Measurements from ENCODE around the gene CC2D2A. TPM values are rescaled to one million over a fixed set of nuclear protein-coding genes. Genes with fewer than 3 reads are reported as not detected.

Gene CC2D2A
- total and polyA plus RNA-seq, 4 donors: 9.2 to 63.7 (median 24.8) TPM

- Histone ChIP-seq H3K4me1 (ENCODE audit: control insufficient read depth in 5 of 5, insufficient read depth in 5 of 5, low read length in 5 of 5) (no peaks in the 10 kb centered on the region), H3K36me3 (ENCODE audit: control insufficient read depth in 4 of 4, insufficient read depth in 4 of 4, low read length in 4 of 4) (peaks cover 0 to 36% (median 16%) of the 10 kb centered on the region in 4 donors), H3K4me3 (no peak overlapping the region), H3K9me3 (ENCODE audit: control insufficient read depth in 4 of 4, insufficient read depth in 3 of 4, low read length in 3 of 4) (no peaks in the 10 kb centered on the region), H3K9ac (ENCODE audit: insufficient read depth in 1 of 2, low read length in 2 of 2) (no peak overlapping the region), H3K27me3 (ENCODE audit: control insufficient read depth in 3 of 3, insufficient read depth in 3 of 3, low read length in 2 of 3) (no peaks in the 10 kb centered on the region), H3K27ac (ENCODE audit: low read depth in 1 of 2, low read length in 1 of 2) (no peak overlapping the region)
- ATAC-seq (ENCODE audit: insufficient read depth, low FRiP score) (no peak), DNase-seq (no peak)
- WGBS, 2 donors: 73 to 75% methylated on average over 7 of the region's 7 CpGs
- no peak for TF ChIP-seq CTCF (IDR thresholded peaks at IDR 0.05; ENCODE audit: control extremely low read depth, extremely low read depth)
Observed at GRCh38 chr4:15536552-15537499, 67.1 kb downstream of the CC2D2A start.

GRCh38 chr4:15541941-15542340, 72.3 kb downstream of the CC2D2A start:
- no peak overlapping the region for H3K27ac ChIP-seq (ENCODE audit: low read depth in 1 of 2, low read length in 1 of 2)
- no peaks in the 10 kb centered on the region for H3K27me3 ChIP-seq (ENCODE audit: control insufficient read depth in 3 of 3, insufficient read depth in 3 of 3, low read length in 2 of 3)
- 94 to 96% methylated on average over 5 of the region's 5 CpGs for WGBS, 2 donors
- ATAC-seq (ENCODE audit: insufficient read depth, low FRiP score): no peak
- no peaks in the 10 kb centered on the region for H3K4me1 ChIP-seq (ENCODE audit: control insufficient read depth in 5 of 5, insufficient read depth in 5 of 5, low read length in 5 of 5)
- DNase-seq: no peak
- H3K36me3 ChIP-seq (ENCODE audit: control insufficient read depth in 4 of 4, insufficient read depth in 4 of 4, low read length in 4 of 4): peaks cover 0 to 42% (median 15%) of the 10 kb centered on the region in 4 donors
- no peak for TF ChIP-seq CTCF (IDR thresholded peaks at IDR 0.05; ENCODE audit: control extremely low read depth, extremely low read depth)
- H3K9ac ChIP-seq (ENCODE audit: insufficient read depth in 1 of 2, low read length in 2 of 2): no peak overlapping the region
- no peaks in the 10 kb centered on the region for H3K9me3 ChIP-seq (ENCODE audit: control insufficient read depth in 4 of 4, insufficient read depth in 3 of 4, low read length in 3 of 4)
- H3K4me3 ChIP-seq: no peak overlapping the region

- Histone ChIP-seq H3K4me3 (no peak overlapping the region), H3K27ac (ENCODE audit: low read depth in 1 of 2, low read length in 1 of 2) (no peak overlapping the region), H3K4me1 (ENCODE audit: control insufficient read depth in 5 of 5, insufficient read depth in 5 of 5, low read length in 5 of 5) (no peaks in the 10 kb centered on the region), H3K9me3 (ENCODE audit: control insufficient read depth in 4 of 4, insufficient read depth in 3 of 4, low read length in 3 of 4) (no peaks in the 10 kb centered on the region), H3K27me3 (ENCODE audit: control insufficient read depth in 3 of 3, insufficient read depth in 3 of 3, low read length in 2 of 3) (no peaks in the 10 kb centered on the region), H3K36me3 (ENCODE audit: control insufficient read depth in 4 of 4, insufficient read depth in 4 of 4, low read length in 4 of 4) (peaks cover 0 to 37% (median 12%) of the 10 kb centered on the region in 4 donors), H3K9ac (ENCODE audit: insufficient read depth in 1 of 2, low read length in 2 of 2) (no peak overlapping the region)
- no peak for ATAC-seq (ENCODE audit: insufficient read depth, low FRiP score)
- WGBS, 2 donors: 73 to 82% methylated on average over 7 of the region's 7 CpGs
- no peak for DNase-seq
- no peak for TF ChIP-seq CTCF (IDR thresholded peaks at IDR 0.05; ENCODE audit: control extremely low read depth, extremely low read depth)
Observed at GRCh38 chr4:15542760-15543159, 73.1 kb downstream of the CC2D2A start.

All from lung (tissue), 12 donors.